Measurements from ENCODE around the gene CXCL10.
"Not testable (repeated sequence)": the region's sequence is repeated elsewhere in the genome, so short reads cannot be mapped to it uniquely, and the experiment has no call there.

Gene CXCL10

GRCh38 chr4:76023389-76023788 is at the start of gene CXCL10:
TSS of gene CXCL10 (minus strand) at chr4:76023497. CDS start at chr4:76023431, 66 bp downstream.
- no peak for DNase-seq

- no peak for DNase-seq
Observed at GRCh38 chr4:76072760-76073159, 49.5 kb upstream of the CXCL10 start.

- peak; percentile 22 for DNase-seq
Observed at GRCh38 chr4:76067652-76068286, 44.5 kb upstream of the CXCL10 start.

- DNase-seq: no peak
Observed at GRCh38 chr4:76066546-76066945, 43.2 kb upstream of the CXCL10 start.

- DNase-seq: no peak
Observed at GRCh38 chr4:76061982-76062381, 38.7 kb upstream of the CXCL10 start.

- DNase-seq: no peak
Observed at GRCh38 chr4:76061421-76061820, 38.1 kb upstream of the CXCL10 start.

GRCh38 chr4:76060506-76060905 is 37.2 kb upstream of the CXCL10 start:
- DNase-seq: no peak

- no peak for DNase-seq
Observed at GRCh38 chr4:76059750-76060149, 36.5 kb upstream of the CXCL10 start.

GRCh38 chr4:76058888-76059426 is 35.7 kb upstream of the CXCL10 start:
- no peak for DNase-seq

- no peak for DNase-seq
Observed at GRCh38 chr4:76058302-76058701, 35.0 kb upstream of the CXCL10 start.

GRCh38 chr4:76055421-76055820 is 32.1 kb upstream of the CXCL10 start:
- no peak for DNase-seq

GRCh38 chr4:76055016-76055415 is 31.7 kb upstream of the CXCL10 start:
- no peak for DNase-seq

GRCh38 chr4:76053730-76054129 is 30.4 kb upstream of the CXCL10 start:
- DNase-seq: no peak

- not testable (repeated sequence) for DNase-seq
Observed at GRCh38 chr4:76050560-76051050, 27.3 kb upstream of the CXCL10 start.

GRCh38 chr4:76049860-76050416 is 26.6 kb upstream of the CXCL10 start:
- DNase-seq: not testable (repeated sequence)

- not testable (repeated sequence) for DNase-seq
Observed at GRCh38 chr4:76044686-76045085, 21.4 kb upstream of the CXCL10 start.

GRCh38 chr4:76043306-76043705 is 20.0 kb upstream of the CXCL10 start:
- DNase-seq: not testable (repeated sequence)

- not testable (repeated sequence) for DNase-seq
Observed at GRCh38 chr4:76042241-76042998, 19.1 kb upstream of the CXCL10 start.

GRCh38 chr4:76036855-76037254 is 13.6 kb upstream of the CXCL10 start:
- DNase-seq: no peak

GRCh38 chr4:76035799-76036380 is 12.6 kb upstream of the CXCL10 start, which contains the start of gene CXCL11:
TSS of gene CXCL11 (minus strand) at chr4:76036070. CDS start at chr4:76035987, 83 bp downstream.
- DNase-seq: no peak

- DNase-seq: no peak
Observed at GRCh38 chr4:76035141-76035540, 11.8 kb upstream of the CXCL10 start.

- DNase-seq: no peak
Observed at GRCh38 chr4:76029300-76029699, 6.0 kb upstream of the CXCL10 start.

GRCh38 chr4:76028350-76028765 is 5.1 kb upstream of the CXCL10 start:
- no peak for DNase-seq

All from SHP77 treated with DMSO at 0.1 percent for 48 hours (cell line).